Chondrocyte (in vitro differentiated cells): ENCODE data around the gene PLIN4. TPM values are rescaled to one million over a fixed set of nuclear protein-coding genes. Genes with fewer than 3 reads are reported as not detected.

Experiments
- DNase-seq: peaks from one replicate; pipeline ENCODE4 v3.0.0; 2021; ENCODE audit warnings: mixed read lengths, low spot score
- H3K27ac Mint-ChIP-seq: one replicate; pipeline ENCODE4 v1.8.0; 2021; ENCODE audit warnings: mild to moderate bottlenecking, moderate library complexity, mixed read lengths; ENCODE audit not compliant: unreplicated experiment
- H3K27me3 Mint-ChIP-seq: 2 replicates; pipeline ENCODE4 v1.8.0; 2021; ENCODE audit warnings: low read depth, mixed read lengths
- H3K36me3 Mint-ChIP-seq: 2 replicates; pipeline ENCODE4 v1.8.0; 2021; ENCODE audit warnings: low read depth, mixed read lengths
- H3K4me1 Mint-ChIP-seq: 2 replicates; pipeline ENCODE4 v1.8.0; 2021; ENCODE audit warnings: low read depth, mild to moderate bottlenecking, mixed read lengths
- H3K4me3 Mint-ChIP-seq: one replicate; pipeline ENCODE4 v1.8.0; 2021; ENCODE audit warnings: mild to moderate bottlenecking, moderate library complexity, mixed read lengths; ENCODE audit not compliant: unreplicated experiment
- H3K9me3 Mint-ChIP-seq: 2 replicates; pipeline ENCODE4 v1.8.0; 2021; ENCODE audit warnings: low read depth, mixed read lengths
- CTCF ChIP-seq: fragments of 200-600 bp; sonication (generic); IDR thresholded peaks from 2 replicates; pipeline ENCODE4 v1.5.0; 2021; ENCODE audit warnings: antibody characterized with exemption, mild to moderate bottlenecking, moderate library complexity
- total RNA-seq: library from RNA; stranded (reverse); gene quantifications from 3 replicates; pipeline ENCODE4 v1.2.1, GENCODE V29; 2021

Gene PLIN4
- total RNA-seq, 1 donor from 2014 or later: 0.05 TPM

- no peak for DNase-seq
- Mint-ChIP-seq H3K4me1 (peaks cover 26% of the 10 kb centered on the region), H3K9me3 (no peaks in the 10 kb centered on the region), H3K27ac (no peak overlapping the region), H3K27me3 (no peaks in the 10 kb centered on the region), H3K36me3 (peaks cover 15% of the 10 kb centered on the region), H3K4me3 (no peak overlapping the region)
- TF ChIP-seq CTCF: no peak
Observed at GRCh38 chr19:4453232-4454179, 64.8 kb downstream of the PLIN4 start.

GRCh38 chr19:4452230-4452990, 65.9 kb downstream of the PLIN4 start:
- Mint-ChIP-seq H3K36me3 (peaks cover 16% of the 10 kb centered on the region), H3K4me3 (no peak overlapping the region), H3K9me3 (no peaks in the 10 kb centered on the region), H3K27ac (no peak overlapping the region), H3K27me3 (no peaks in the 10 kb centered on the region), H3K4me1 (peaks cover 23% of the 10 kb centered on the region)
- DNase-seq: no peak
- TF ChIP-seq CTCF: no peak

Other genes with a start within 250 kb of the PLIN4 start
- gene SHD, start 239.2 kb downstream of the PLIN4 start, total RNA-seq: not detected in 3 replicates
- gene TMIGD2, start 216.1 kb downstream of the PLIN4 start, total RNA-seq: not detected in 3 replicates
- 8.8 to 13.7 TPM (median 11.6 TPM) in 3 replicates for gene FSD1, start 213.9 kb downstream of the PLIN4 start, total RNA-seq
- gene STAP2, start 179.7 kb downstream of the PLIN4 start, total RNA-seq: 0.85 to 2.0 TPM (median 1.0 TPM) in 3 replicates
- gene MPND, start 174.9 kb downstream of the PLIN4 start, total RNA-seq: 13.6 to 14.9 TPM (median 14.1 TPM) in 3 replicates
- 96.3 to 103 TPM (median 96.6 TPM) in 3 replicates for gene SH3GL1, start 117.9 kb downstream of the PLIN4 start, total RNA-seq
- 6.6 to 20.5 TPM (median 7.1 TPM) in 3 replicates for gene CHAF1A, start 115.8 kb downstream of the PLIN4 start, total RNA-seq
- 83.7 to 90.2 TPM (median 86.9 TPM) in 3 replicates for gene UBXN6, start 60.7 kb downstream of the PLIN4 start, total RNA-seq
- gene HDGFL2, start 46.2 kb downstream of the PLIN4 start, total RNA-seq: 50.0 to 66.5 TPM (median 51.7 TPM) in 3 replicates
- gene PLIN5, start 16.7 kb upstream of the PLIN4 start, total RNA-seq: not detected in 3 replicates
- gene LRG1, start 21.6 kb upstream of the PLIN4 start, total RNA-seq: not detected in 3 replicates
- gene SEMA6B, start 41.2 kb upstream of the PLIN4 start, total RNA-seq: 4.2 to 5.3 TPM (median 4.3 TPM) in 3 replicates
- 2.0 to 4.2 TPM (median 3.9 TPM) in 3 replicates for gene TNFAIP8L1, start 121.0 kb upstream of the PLIN4 start, total RNA-seq
- 124 to 130 TPM (median 124 TPM) in 3 replicates for gene MYDGF, start 151.9 kb upstream of the PLIN4 start, total RNA-seq
- gene DPP9, start 205.4 kb upstream of the PLIN4 start, total RNA-seq: 31.5 to 41.5 TPM (median 38.7 TPM) in 3 replicates